Fibroblast of lung (primary cell): ENCODE measurements around the gene NFE2L3. TPM values are rescaled to one million over a fixed set of nuclear protein-coding genes. Genes with fewer than 3 reads are reported as not detected.
A peak's percentile ranks its signal among the peaks of the same experiment; 100 is the strongest.

Experiments used
- DNase-seq, 2 donors: peaks; one replicate each; pipeline versions ENCODE4 v3.0.0 to v3.0.0-alpha.2; 2010; ENCODE audit warnings: low read depth in 2 of 2
- H2AFZ ChIP-seq: 2 replicates; pipeline ENCODE4 v1.5.1; 2012; ENCODE audit warnings: low read length, control low read depth, inconsistent platforms
- H3K27ac ChIP-seq: 2 replicates; pipeline ENCODE4 v1.5.1; 2011; ENCODE audit warnings: low read length, control low read depth; ENCODE audit not compliant: insufficient read depth
- H3K27me3 ChIP-seq: 2 replicates; pipeline ENCODE4 v1.5.1; 2011; ENCODE audit warnings: mild to moderate bottlenecking, low read length; ENCODE audit not compliant: control insufficient read depth, insufficient read depth
- H3K36me3 ChIP-seq: 2 replicates; pipeline ENCODE4 v1.5.1; 2011; ENCODE audit warnings: low read length; ENCODE audit not compliant: control insufficient read depth, insufficient read depth
- H3K4me1 ChIP-seq: 2 replicates; pipeline ENCODE4 v1.5.1; 2011; ENCODE audit warnings: low read length; ENCODE audit not compliant: control insufficient read depth, insufficient read depth; ENCODE audit errors: extremely low read depth
- H3K4me2 ChIP-seq: 2 replicates; pipeline ENCODE4 v1.5.1; 2011; ENCODE audit warnings: low read length, control low read depth; ENCODE audit not compliant: insufficient read depth; ENCODE audit errors: extremely low read depth
- H3K4me3 ChIP-seq, 4 experiments: fragments of 200-600 bp in 1 of 4; sonication (generic) in 1 of 4; replicated peaks in 1 of 4; 2 replicates each; pipeline ENCODE4 v1.5.1; 2011 to 2016; ENCODE audit warnings: low read length in 4 of 4, low read depth in 3 of 4, mild to moderate bottlenecking in 3 of 4, control low read depth in 2 of 4, inconsistent platforms in 1 of 4, mixed read lengths in 1 of 4; ENCODE audit not compliant: insufficient read depth in 1 of 4; ENCODE audit errors: control extremely low read depth in 1 of 4
- H3K79me2 ChIP-seq: 2 replicates; pipeline ENCODE4 v1.5.1; 2012; ENCODE audit warnings: mild to moderate bottlenecking, low read length, inconsistent platforms; ENCODE audit not compliant: control insufficient read depth, insufficient read depth
- H3K9ac ChIP-seq: 2 replicates; pipeline ENCODE4 v1.5.1; 2011; ENCODE audit warnings: mild to moderate bottlenecking, low read length, control low read depth; ENCODE audit not compliant: insufficient read depth
- H3K9me3 ChIP-seq: 2 replicates; pipeline ENCODE4 v1.5.1; 2012; ENCODE audit warnings: low read depth, low read length; ENCODE audit not compliant: control insufficient read depth, insufficient read depth
- H4K20me1 ChIP-seq: 2 replicates; pipeline ENCODE4 v1.5.1; 2011; ENCODE audit warnings: low read length; ENCODE audit not compliant: control insufficient read depth, insufficient read depth; ENCODE audit errors: extremely low read depth
- CTCF ChIP-seq, 2 donors: IDR thresholded peaks in 1 of 2; conservative IDR thresholded peaks in 1 of 2; 1 replicate in 1 of 2; 2 replicates in 1 of 2; pipeline ENCODE4 v1.5.1; 2011 to 2012; ENCODE audit warnings: low read length in 2 of 2, control low read depth in 1 of 2, inconsistent platforms in 1 of 2, low read depth in 1 of 2, mild to moderate bottlenecking in 1 of 2
- EZH2 ChIP-seq: IDR thresholded peaks from 2 replicates; pipeline ENCODE4 v1.5.1; 2012; ENCODE audit warnings: low read length, control low read depth, mild to moderate bottlenecking; ENCODE audit errors: missing control alignments
- polyA plus RNA-seq, 2 donors: library from polyadenylated mRNA; depleted of rRNA in 1 of 2; stranded (reverse) in 1 of 2; unstranded in 1 of 2; fragments of >200 nt; gene quantifications; 2 replicates each; pipeline ENCODE4 v1.2.1, GENCODE V29; 2011 to 2012; ENCODE audit warnings: missing spikeins in 1 of 2
- total RNA-seq: library from RNA; depleted of rRNA; stranded (reverse); fragments of >200 nt; gene quantifications from 2 replicates; pipeline ENCODE4 v1.2.1, GENCODE V29; 2014

The NFE2L3 gene
- total and polyA plus RNA-seq, 2 donors (not counting 1 experiment from before 2014, with no cell fraction given) = 5.3 to 9.1 TPM

- H3K79me2 ChIP-seq = peaks cover 90% of the 10 kb centered on the region
- no peak overlapping the region for H2AFZ ChIP-seq
- peaks cover 10% of the 10 kb centered on the region for H4K20me1 ChIP-seq
- DNase-seq = no peak
- peak overlapping the region; percentile 98 for H3K27ac ChIP-seq
- peak overlapping the region; percentile 87 to 99 (median 92) for H3K4me3 ChIP-seq
- no peaks in the 10 kb centered on the region for H3K27me3 ChIP-seq
- peaks cover 2% of the 10 kb centered on the region for H3K36me3 ChIP-seq
- H3K4me1 ChIP-seq = peaks cover 10% of the 10 kb centered on the region
- H3K9ac ChIP-seq = peak overlapping the region; percentile 95
- H3K9me3 ChIP-seq = no peaks in the 10 kb centered on the region
- TF ChIP-seq CTCF (conservative IDR thresholded peaks at IDR 0.05 in 1 of 2, IDR thresholded peaks at IDR 0.05 in 1 of 2; ENCODE audit: low read depth in 1 of 2, low read length in 2 of 2) = no peak
- no peak for TF ChIP-seq EZH2
- H3K4me2 ChIP-seq = no peak overlapping the region
These were observed 48.0 kb downstream of the NFE2L3 start for GRCh38 chr7:26200038-26200443.

- peak; percentile 96 to 98 for DNase-seq
- Histone ChIP-seq H3K4me3 (peak within 1 kb of the TSS; percentile 87 to 99 (median 92)), H3K9me3 (no peaks in the 10 kb centered on the region), H3K79me2 (peaks cover 90% of the 10 kb centered on the region), H2AFZ (peak within 1 kb of the TSS; percentile 42), H3K4me2 (peak within 1 kb of the TSS; percentile 78), H3K9ac (peak within 1 kb of the TSS; percentile 95), H3K27ac (peak within 1 kb of the TSS; percentile 98), H3K27me3 (no peaks in the 10 kb centered on the region), H3K36me3 (peaks cover 1% of the 10 kb centered on the region), H4K20me1 (peaks cover 10% of the 10 kb centered on the region), H3K4me1 (peaks cover 10% of the 10 kb centered on the region)
- TF ChIP-seq CTCF (conservative IDR thresholded peaks at IDR 0.05 in 1 of 2, IDR thresholded peaks at IDR 0.05 in 1 of 2; ENCODE audit: low read depth in 1 of 2, low read length in 2 of 2) = no peak
- TF ChIP-seq EZH2 = no peak
These were observed 48.6 kb downstream of the NFE2L3 start, which contains the start of gene HNRNPA2B1 for GRCh38 chr7:26200444-26201246. Gene HNRNPA2B1, minus strand, starts transcription at chr7:26200746. Its CDS starts 169 bp downstream, at chr7:26200577.

GRCh38 chr7:26201247-26202018 lies 49.4 kb downstream of the NFE2L3 start, which contains the start of gene CBX3:
Gene CBX3, plus strand, starts transcription at chr7:26201745. Its CDS starts 1,254 bp downstream, at chr7:26202999.
- Histone ChIP-seq H4K20me1 (peaks cover 10% of the 10 kb centered on the region), H3K27me3 (no peaks in the 10 kb centered on the region), H3K79me2 (peaks cover 90% of the 10 kb centered on the region), H3K9ac (peak within 1 kb of the TSS; percentile 93), H3K9me3 (no peaks in the 10 kb centered on the region), H2AFZ (peak within 1 kb of the TSS; percentile 42), H3K4me1 (peaks cover 7% of the 10 kb centered on the region), H3K4me3 (peak within 1 kb of the TSS; percentile 87 to 99 (median 97)), H3K4me2 (peak within 1 kb of the TSS; percentile 87), H3K27ac (peak within 1 kb of the TSS; percentile 98), H3K36me3 (peaks cover 2% of the 10 kb centered on the region)
- peak; percentile 71 to 76 for DNase-seq
- TF ChIP-seq EZH2 (no peak), CTCF (conservative IDR thresholded peaks at IDR 0.05 in 1 of 2, IDR thresholded peaks at IDR 0.05 in 1 of 2; ENCODE audit: low read depth in 1 of 2, low read length in 2 of 2) (no peak)
